ENCODE measurements around the gene RICTOR.

- no peak for TF ChIP-seq CTCF (IDR thresholded peaks at IDR 0.05 in 8 of 11, conservative IDR thresholded peaks at IDR 0.05 in 3 of 11)
- TF ChIP-seq POLR2AphosphoS5 (IDR thresholded peaks at IDR 0.05) = no peak
- TF ChIP-seq POLR2A (IDR thresholded peaks at IDR 0.05) = no peak
Measured at GRCh38 chr5:39114155-39114554, 40.0 kb upstream of the RICTOR start.

All from spleen (tissue), 7 donors.